ENCODE data around the gene ZSWIM3. TPM values are rescaled to one million over a fixed set of nuclear protein-coding genes. Genes with fewer than 3 reads are reported as not detected.
A peak's percentile ranks its signal among the peaks of the same experiment; 100 is the strongest.

The ZSWIM3 gene
- total and polyA plus RNA-seq, 2 of the 13 experiments (the other 11 are each of a cell fraction or from before 2014, with no cell fraction given) = 5.2 to 5.8 TPM

DNA sequence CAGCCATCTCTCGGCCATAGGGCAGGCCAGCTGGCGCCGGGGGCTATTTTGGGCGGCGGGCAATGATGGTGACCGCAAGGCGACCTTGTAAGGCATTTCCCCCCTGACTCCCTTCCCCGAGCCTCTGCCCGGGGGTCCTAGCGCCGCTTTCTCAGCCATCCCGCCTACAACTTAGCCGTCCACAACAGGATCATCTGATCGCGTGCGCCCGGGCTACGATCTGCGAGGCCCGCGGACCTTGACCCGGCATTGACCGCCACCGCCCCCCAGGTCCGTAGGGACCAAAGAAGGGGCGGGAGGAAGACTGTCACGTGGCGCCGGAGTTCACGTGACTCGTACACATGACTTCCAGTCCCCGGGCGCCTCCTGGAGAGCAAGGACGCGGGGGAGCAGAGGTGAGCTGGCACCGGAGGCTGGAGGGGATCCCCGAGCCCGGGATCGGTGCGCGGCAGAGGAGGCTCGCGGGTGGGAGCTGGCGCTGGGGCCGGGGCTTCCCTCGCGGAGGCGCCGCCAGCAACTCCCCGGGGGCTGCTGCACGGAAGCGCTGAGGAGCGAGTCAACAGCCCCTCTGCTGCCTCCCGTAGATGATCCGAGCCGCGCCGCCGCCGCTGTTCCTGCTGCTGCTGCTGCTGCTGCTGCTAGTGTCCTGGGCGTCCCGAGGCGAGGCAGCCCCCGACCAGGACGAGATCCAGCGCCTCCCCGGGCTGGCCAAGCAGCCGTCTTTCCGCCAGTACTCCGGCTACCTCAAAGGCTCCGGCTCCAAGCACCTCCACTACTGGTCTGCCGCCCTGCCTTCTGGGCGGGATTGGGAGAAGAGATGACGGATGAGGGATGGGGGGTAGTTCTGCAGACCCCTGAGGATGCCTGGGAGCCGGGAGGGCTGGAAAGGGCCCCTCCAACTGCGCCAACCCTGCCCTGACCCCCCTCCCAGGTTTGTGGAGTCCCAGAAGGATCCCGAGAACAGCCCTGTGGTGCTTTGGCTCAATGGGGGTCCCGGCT, 33.9 kb downstream of the ZSWIM3 start, which contains the start of the genes CTSA and NEURL2 (continued):
- TF ChIP-seq ZNF414 (CRISPR knock-in tag; IDR thresholded peaks at IDR 0.05) (peak; percentile 100), ZNF616 (CRISPR knock-in tag; IDR thresholded peaks at IDR 0.05; ENCODE audit: low read depth) (peak; percentile 73; the same call in 1 of the 2 replicates), CENPX (CRISPR knock-in tag; IDR thresholded peaks at IDR 0.05) (no peak), U2AF1 (optimal IDR thresholded peaks at IDR 0.05; ENCODE audit: low read depth, low read length) (peak; percentile 95), MAFG (CRISPR knock-in tag; IDR thresholded peaks at IDR 0.05) (no peak), YEATS2 (CRISPR knock-in tag; IDR thresholded peaks at IDR 0.05; ENCODE audit: borderline replicate concordance) (peak; percentile 100), SCMH1 (CRISPR knock-in tag; IDR thresholded peaks at IDR 0.05; ENCODE audit: borderline replicate concordance) (no peak), ZFP62 (CRISPR knock-in tag; IDR thresholded peaks at IDR 0.05) (no peak; the same call in 1 of the 2 replicates), ZNF10 (CRISPR knock-in tag; IDR thresholded peaks at IDR 0.05; ENCODE audit: borderline replicate concordance, low read depth) (no peak), PAX8 (CRISPR knock-in tag; IDR thresholded peaks at IDR 0.05; ENCODE audit: borderline replicate concordance) (peak; percentile 97), STAT5B (CRISPR knock-in tag; IDR thresholded peaks at IDR 0.05) (peak; percentile 90; the same call in 1 of the 2 replicates), DNMT1 (CRISPR knock-in tag; IDR thresholded peaks at IDR 0.05) (peak; percentile 76; the same call in 1 of the 2 replicates), GPN1 (CRISPR knock-in tag; IDR thresholded peaks at IDR 0.05; ENCODE audit: borderline replicate concordance) (peak; percentile 27; the same call in 1 of the 2 replicates)
- TF ChIP-seq, protein P1, sequence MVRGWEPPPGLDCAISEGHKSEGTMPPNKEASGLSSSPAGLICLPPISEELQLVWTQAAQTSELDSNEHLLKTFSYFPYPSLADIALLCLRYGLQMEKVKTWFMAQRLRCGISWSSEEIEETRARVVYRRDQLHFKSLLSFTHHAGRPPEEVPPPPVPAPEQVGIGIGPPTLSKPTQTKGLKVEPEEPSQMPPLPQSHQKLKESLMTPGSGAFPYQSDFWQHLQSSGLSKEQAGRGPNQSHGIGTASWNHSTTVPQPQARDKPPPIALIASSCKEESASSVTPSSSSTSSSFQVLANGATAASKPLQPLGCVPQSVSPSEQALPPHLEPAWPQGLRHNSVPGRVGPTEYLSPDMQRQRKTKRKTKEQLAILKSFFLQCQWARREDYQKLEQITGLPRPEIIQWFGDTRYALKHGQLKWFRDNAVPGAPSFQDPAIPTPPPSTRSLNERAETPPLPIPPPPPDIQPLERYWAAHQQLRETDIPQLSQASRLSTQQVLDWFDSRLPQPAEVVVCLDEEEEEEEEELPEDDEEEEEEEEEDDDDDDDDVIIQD (CRISPR knock-in tag; IDR thresholded peaks at IDR 0.05; ENCODE audit: low read depth) = peak; percentile 83; the same call in 1 of the 2 replicates
- TF ChIP-seq, protein P2, sequence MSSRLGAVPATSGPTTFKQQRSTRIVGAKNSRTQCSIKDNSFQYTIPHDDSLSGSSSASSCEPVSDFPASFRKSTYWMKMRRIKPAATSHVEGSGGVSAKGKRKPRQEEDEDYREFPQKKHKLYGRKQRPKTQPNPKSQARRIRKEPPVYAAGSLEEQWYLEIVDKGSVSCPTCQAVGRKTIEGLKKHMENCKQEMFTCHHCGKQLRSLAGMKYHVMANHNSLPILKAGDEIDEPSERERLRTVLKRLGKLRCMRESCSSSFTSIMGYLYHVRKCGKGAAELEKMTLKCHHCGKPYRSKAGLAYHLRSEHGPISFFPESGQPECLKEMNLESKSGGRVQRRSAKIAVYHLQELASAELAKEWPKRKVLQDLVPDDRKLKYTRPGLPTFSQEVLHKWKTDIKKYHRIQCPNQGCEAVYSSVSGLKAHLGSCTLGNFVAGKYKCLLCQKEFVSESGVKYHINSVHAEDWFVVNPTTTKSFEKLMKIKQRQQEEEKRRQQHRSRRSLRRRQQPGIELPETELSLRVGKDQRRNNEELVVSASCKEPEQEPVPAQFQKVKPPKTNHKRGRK (CRISPR knock-in tag; IDR thresholded peaks at IDR 0.05) = no peak
- TF ChIP-seq, protein P3, sequence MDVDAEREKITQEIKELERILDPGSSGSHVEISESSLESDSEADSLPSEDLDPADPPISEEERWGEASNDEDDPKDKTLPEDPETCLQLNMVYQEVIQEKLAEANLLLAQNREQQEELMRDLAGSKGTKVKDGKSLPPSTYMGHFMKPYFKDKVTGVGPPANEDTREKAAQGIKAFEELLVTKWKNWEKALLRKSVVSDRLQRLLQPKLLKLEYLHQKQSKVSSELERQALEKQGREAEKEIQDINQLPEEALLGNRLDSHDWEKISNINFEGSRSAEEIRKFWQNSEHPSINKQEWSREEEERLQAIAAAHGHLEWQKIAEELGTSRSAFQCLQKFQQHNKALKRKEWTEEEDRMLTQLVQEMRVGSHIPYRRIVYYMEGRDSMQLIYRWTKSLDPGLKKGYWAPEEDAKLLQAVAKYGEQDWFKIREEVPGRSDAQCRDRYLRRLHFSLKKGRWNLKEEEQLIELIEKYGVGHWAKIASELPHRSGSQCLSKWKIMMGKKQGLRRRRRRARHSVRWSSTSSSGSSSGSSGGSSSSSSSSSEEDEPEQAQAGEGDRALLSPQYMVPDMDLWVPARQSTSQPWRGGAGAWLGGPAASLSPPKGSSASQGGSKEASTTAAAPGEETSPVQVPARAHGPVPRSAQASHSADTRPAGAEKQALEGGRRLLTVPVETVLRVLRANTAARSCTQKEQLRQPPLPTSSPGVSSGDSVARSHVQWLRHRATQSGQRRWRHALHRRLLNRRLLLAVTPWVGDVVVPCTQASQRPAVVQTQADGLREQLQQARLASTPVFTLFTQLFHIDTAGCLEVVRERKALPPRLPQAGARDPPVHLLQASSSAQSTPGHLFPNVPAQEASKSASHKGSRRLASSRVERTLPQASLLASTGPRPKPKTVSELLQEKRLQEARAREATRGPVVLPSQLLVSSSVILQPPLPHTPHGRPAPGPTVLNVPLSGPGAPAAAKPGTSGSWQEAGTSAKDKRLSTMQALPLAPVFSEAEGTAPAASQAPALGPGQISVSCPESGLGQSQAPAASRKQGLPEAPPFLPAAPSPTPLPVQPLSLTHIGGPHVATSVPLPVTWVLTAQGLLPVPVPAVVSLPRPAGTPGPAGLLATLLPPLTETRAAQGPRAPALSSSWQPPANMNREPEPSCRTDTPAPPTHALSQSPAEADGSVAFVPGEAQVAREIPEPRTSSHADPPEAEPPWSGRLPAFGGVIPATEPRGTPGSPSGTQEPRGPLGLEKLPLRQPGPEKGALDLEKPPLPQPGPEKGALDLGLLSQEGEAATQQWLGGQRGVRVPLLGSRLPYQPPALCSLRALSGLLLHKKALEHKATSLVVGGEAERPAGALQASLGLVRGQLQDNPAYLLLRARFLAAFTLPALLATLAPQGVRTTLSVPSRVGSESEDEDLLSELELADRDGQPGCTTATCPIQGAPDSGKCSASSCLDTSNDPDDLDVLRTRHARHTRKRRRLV (CRISPR knock-in tag; IDR thresholded peaks at IDR 0.05) = peak; percentile 96

Measured in HepG2 (cell line).